HepG2 (cell line): ENCODE measurements around the gene GPR31. TPM values are rescaled to one million over a fixed set of nuclear protein-coding genes. Genes with fewer than 3 reads are reported as not detected.

Source experiments
- ATAC-seq: fragments of 200-7000 bp; cut with Tn5 transposase; 3 replicates; pipeline ENCODE4 v1.9.1; 2020; ENCODE audit warnings: mild to moderate bottlenecking, moderate library complexity
- BruUV-seq: library from RNA; stranded (reverse); fragments of 400-500 nt; replicated peaks from 2 replicates; lab custom pipeline; 2021; lab: Mats Ljungman, UMichigan
- CTCF ChIA-PET: fragments of 300-600 bp; formaldehyde crosslinking; extraction: SDS; loops from one replicate; lab custom pipeline; 2021; ENCODE audit warnings: low total read pairs, inconsistent platforms, low intra/inter-chr PET ratio; lab: Yijun Ruan, JAX
- POLR2A ChIA-PET: fragments of 350-600 bp; sonication (Branson Sonifier 250); formaldehyde crosslinking; loops from one replicate; lab custom pipeline; 2020; ENCODE audit warnings: antibody characterized with exemption, inconsistent platforms; lab: Yijun Ruan, JAX
- DNase-seq: peaks from one replicate; pipeline ENCODE4 v3.0.0-alpha.2; 2015; ENCODE audit warnings: low spot score
- FAIRE-seq: peaks from 3 replicates; lab custom pipeline; 2011; peaks lifted over from hg19 to GRCh38; lab: Jason Lieb, UNC
- H2AFZ ChIP-seq: one replicate; pipeline ENCODE4 v1.6.1; 2011; ENCODE audit warnings: low read length, inconsistent platforms
- H3K27ac ChIP-seq: fragments of 300-600 bp; 3 replicates; pipeline ENCODE4 v1.8.0; 2011; ENCODE audit warnings: mixed run types, mild to moderate bottlenecking, mixed read lengths, low read length, inconsistent platforms; ENCODE audit not compliant: insufficient read depth; ENCODE audit errors: extremely low read length
- H3K27me3 ChIP-seq, 2 experiments: fragments of 200-600 bp in 1 of 2; 2 replicates in 1 of 2; 3 replicates in 1 of 2; pipeline versions ENCODE4 v1.6.0 to v1.8.0; 2011; ENCODE audit warnings: low read length in 2 of 2, mild to moderate bottlenecking in 2 of 2, moderate library complexity in 2 of 2, inconsistent platforms in 1 of 2; ENCODE audit not compliant: insufficient read depth in 2 of 2, control insufficient read depth in 1 of 2
- H3K36me3 ChIP-seq, 2 experiments: fragments of 200-600 bp in 1 of 2; replicated peaks in 1 of 2; 2 replicates in 1 of 2; 3 replicates in 1 of 2; pipeline versions ENCODE4 v1.5.1 to v1.8.0; 2011; ENCODE audit warnings: low read length in 2 of 2, inconsistent platforms in 1 of 2; ENCODE audit not compliant: insufficient read depth in 2 of 2, control insufficient read depth in 1 of 2
- H3K4me1 ChIP-seq: 2 replicates; pipeline ENCODE4 v1.5.1; 2012; ENCODE audit warnings: low read length, inconsistent platforms; ENCODE audit not compliant: insufficient read depth
- H3K4me2 ChIP-seq: 2 replicates; pipeline ENCODE4 v1.6.0; 2011; ENCODE audit warnings: low read depth, low read length, inconsistent platforms
- H3K4me3 ChIP-seq, 3 experiments: fragments of 200-600 bp in 1 of 3; sonication (generic), shearing (Covaris generic) in 1 of 3; replicated peaks in 1 of 3; 2 replicates each; pipeline ENCODE4 v1.5.1; 2011 to 2016; ENCODE audit warnings: low read length in 3 of 3, inconsistent platforms in 2 of 3, low read depth in 2 of 3, mild to moderate bottlenecking in 2 of 3, control low read depth in 1 of 3, mixed read lengths in 1 of 3; ENCODE audit not compliant: insufficient read depth in 1 of 3
- H3K79me2 ChIP-seq: one replicate; pipeline ENCODE4 v1.6.1; 2011; ENCODE audit warnings: low read length, inconsistent platforms; ENCODE audit not compliant: insufficient read depth
- H3K9ac ChIP-seq: 2 replicates; pipeline ENCODE4 v1.6.0; 2011; ENCODE audit warnings: mild to moderate bottlenecking, low read depth, low read length, inconsistent platforms; ENCODE audit not compliant: insufficient read depth
- H3K9me3 ChIP-seq: 2 replicates; pipeline ENCODE4 v1.5.1; 2012; ENCODE audit warnings: mild to moderate bottlenecking, low read length
- H4K20me1 ChIP-seq: 2 replicates; pipeline ENCODE4 v1.6.0; 2011; ENCODE audit warnings: inconsistent platforms, mild to moderate bottlenecking, low read length, moderate library complexity; ENCODE audit not compliant: insufficient read depth
- ATRX ChIP-seq: sonication (generic); formaldehyde crosslinking; IDR thresholded peaks from 2 replicates; pipeline ENCODE4 v1.4.0; 2020; ENCODE audit warnings: missing genetic modification reagents, borderline replicate concordance
- CENPX ChIP-seq: sonication (generic); formaldehyde crosslinking; IDR thresholded peaks from 2 replicates; pipeline ENCODE4 v1.9.0; 2021; ENCODE audit warnings: mild to moderate bottlenecking, missing genetic modification reagents, moderate library complexity
- DMTF1 ChIP-seq: sonication (generic); formaldehyde crosslinking; IDR thresholded peaks from 2 replicates; pipeline ENCODE4 v1.4.0; 2020; ENCODE audit warnings: mild to moderate bottlenecking, missing genetic modification reagents
- FOXO4 ChIP-seq: sonication (generic); formaldehyde crosslinking; conservative IDR thresholded peaks from 2 replicates; pipeline ENCODE4 v1.8.1; 2023; ENCODE audit warnings: missing genetic modification reagents
- HINFP ChIP-seq: sonication (generic); formaldehyde crosslinking; IDR thresholded peaks from 2 replicates; pipeline ENCODE4 v1.4.0; 2020; ENCODE audit warnings: low read depth, mild to moderate bottlenecking, missing genetic modification reagents
- IKZF4 ChIP-seq: sonication (generic); formaldehyde crosslinking; IDR thresholded peaks from 2 replicates; pipeline ENCODE4 v1.5.1; 2020; ENCODE audit warnings: borderline replicate concordance, mild to moderate bottlenecking, low read depth, missing genetic modification reagents; ENCODE audit errors: not compliant biosample characterization
- MTF1 ChIP-seq: sonication (generic); formaldehyde crosslinking; IDR thresholded peaks from 2 replicates; pipeline ENCODE4 v1.5.0; 2020; ENCODE audit warnings: missing genetic modification reagents
- NRL ChIP-seq: sonication (generic); formaldehyde crosslinking; IDR thresholded peaks from 2 replicates; pipeline ENCODE4 v1.5.0; 2020; ENCODE audit warnings: missing genetic modification reagents, mild to moderate bottlenecking, moderate library complexity, borderline replicate concordance
- POGZ ChIP-seq: sonication (generic); formaldehyde crosslinking; IDR thresholded peaks from 2 replicates; pipeline ENCODE4 v1.4.0; 2020; ENCODE audit warnings: mild to moderate bottlenecking, missing genetic modification reagents
- ZNF326 ChIP-seq: sonication (generic); formaldehyde crosslinking; IDR thresholded peaks from 2 replicates; pipeline ENCODE4 v1.4.0; 2020; ENCODE audit warnings: missing genetic modification reagents, borderline replicate concordance
- ZNF746 ChIP-seq: sonication (generic); formaldehyde crosslinking; IDR thresholded peaks from 2 replicates; pipeline ENCODE4 v1.8.0; 2022; ENCODE audit warnings: mild to moderate bottlenecking, missing genetic modification reagents
- ZNF749 ChIP-seq: sonication (generic); formaldehyde crosslinking; IDR thresholded peaks from 2 replicates; pipeline ENCODE4 v1.8.0; 2022; ENCODE audit warnings: mild to moderate bottlenecking, missing genetic modification reagents, moderate library complexity, borderline replicate concordance
- WGBS: methylation state at CpG from one replicate; pipeline ENCODE4 v1.1.6; 2017; ENCODE audit warnings: low lambda C conversion rate; 5-methylcytosine and 5-hydroxymethylcytosine counted together
- in situ Hi-C: cut with HindIII; loops from 2 replicates; pipeline ENCODE4 v1.10.0; 2017; ENCODE audit warnings: low pct_unique_long_range_greater_than_20kb; ENCODE audit not compliant: extremely low pct_ligation_motif_present
- intact Hi-C: fragments of 100-400 bp; cut with micrococcal nuclease; formaldehyde crosslinking; loops from one replicate; pipeline ENCODE4 v1.10.0; 2022; ENCODE audit not compliant: unreplicated experiment
- polyA plus RNA-seq, 8 experiments: library from polyadenylated mRNA; depleted of rRNA in 3 of 8; stranded (reverse) in 7 of 8; unstranded in 1 of 8; fragments of >200 nt; fragmentation: Illumina TruSeq in 4 of 8; extraction: Trizol in 4 of 8; gene quantifications; 2 replicates each; pipeline versions ENCODE4 v1.2.1 to v1.2.3, GENCODE V29; 2011 to 2016; ENCODE audit warnings: low read depth in 4 of 8, missing spikeins in 1 of 8, mixed read lengths in 1 of 8; ENCODE audit not compliant: insufficient read depth in 1 of 8
- total RNA-seq, 5 experiments: library from RNA; depleted of rRNA; stranded (reverse); fragments of >200 nt; fragmentation: Illumina TruSeq; extraction: Trizol; gene quantifications; 2 replicates each; pipeline ENCODE4 v1.2.3, GENCODE V29; 2016; ENCODE audit warnings: low read depth in 1 of 5
- TF ChIP-seq, protein P1 (sequence below): sonication (generic); formaldehyde crosslinking; conservative IDR thresholded peaks from 2 replicates; pipeline ENCODE4 v1.8.0; 2022; ENCODE audit warnings: mild to moderate bottlenecking, moderate library complexity, missing genetic modification reagents

GPR31 gene
- total and polyA plus RNA-seq, 2 of the 13 experiments (the other 11 are each of a cell fraction or from before 2014, with no cell fraction given) = not detected

DNA sequence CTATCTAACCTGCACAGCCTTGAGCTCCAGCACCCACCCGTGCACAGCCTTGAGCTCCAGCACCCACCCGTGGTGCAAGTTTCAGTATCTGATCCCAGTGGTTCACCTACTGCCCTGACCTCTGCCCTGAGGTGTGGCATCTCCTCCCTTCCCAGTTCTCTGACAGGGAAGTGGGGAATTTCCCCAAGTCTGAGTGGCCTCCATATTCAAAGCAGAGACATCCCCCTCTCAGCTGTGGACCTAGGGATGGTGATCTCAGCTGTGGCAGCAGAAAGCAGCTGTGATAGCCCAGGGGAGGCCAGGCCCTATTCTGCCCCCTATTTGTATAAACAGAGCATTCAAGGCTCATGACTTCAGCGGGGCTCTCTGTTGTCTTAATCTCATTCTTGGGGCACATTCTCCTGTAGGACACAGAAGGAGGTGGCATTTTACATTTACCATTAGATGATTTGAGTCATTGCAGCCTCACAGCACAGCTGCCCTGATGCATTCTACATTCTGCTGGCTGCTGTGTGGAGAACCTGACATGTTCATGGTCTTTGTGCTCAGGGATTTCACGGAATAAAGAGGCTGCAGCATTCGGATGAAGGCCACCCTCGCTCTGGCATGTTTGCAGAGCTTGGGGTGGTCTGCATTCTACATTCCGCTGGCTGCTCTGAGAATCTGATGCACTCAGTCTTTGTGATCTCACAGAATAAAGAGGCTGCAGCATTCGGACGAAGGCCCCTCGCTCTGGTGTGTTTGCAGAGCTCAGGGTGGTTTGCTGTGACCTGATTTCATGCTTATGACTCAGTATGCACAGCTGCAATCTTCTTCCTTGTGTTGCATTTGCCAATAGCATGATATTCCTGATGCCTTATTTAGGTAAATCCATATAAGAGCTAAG, 16.9 kb downstream of the GPR31 start (continued):
- no peak for TF ChIP-seq FOXO4 (CRISPR knock-in tag)
- no peak for TF ChIP-seq MTF1 (CRISPR knock-in tag)
- TF ChIP-seq IKZF4 = no peak
- TF ChIP-seq ZNF746 (CRISPR knock-in tag) = 0 out of 2 replicates have a peak, but pooled peaks have one; percentile 20
- TF ChIP-seq ZNF749 (CRISPR knock-in tag) = no peak
- TF ChIP-seq POGZ (CRISPR knock-in tag) = no peak; the same call in 1 of the 2 replicates
- TF ChIP-seq, protein P1, sequence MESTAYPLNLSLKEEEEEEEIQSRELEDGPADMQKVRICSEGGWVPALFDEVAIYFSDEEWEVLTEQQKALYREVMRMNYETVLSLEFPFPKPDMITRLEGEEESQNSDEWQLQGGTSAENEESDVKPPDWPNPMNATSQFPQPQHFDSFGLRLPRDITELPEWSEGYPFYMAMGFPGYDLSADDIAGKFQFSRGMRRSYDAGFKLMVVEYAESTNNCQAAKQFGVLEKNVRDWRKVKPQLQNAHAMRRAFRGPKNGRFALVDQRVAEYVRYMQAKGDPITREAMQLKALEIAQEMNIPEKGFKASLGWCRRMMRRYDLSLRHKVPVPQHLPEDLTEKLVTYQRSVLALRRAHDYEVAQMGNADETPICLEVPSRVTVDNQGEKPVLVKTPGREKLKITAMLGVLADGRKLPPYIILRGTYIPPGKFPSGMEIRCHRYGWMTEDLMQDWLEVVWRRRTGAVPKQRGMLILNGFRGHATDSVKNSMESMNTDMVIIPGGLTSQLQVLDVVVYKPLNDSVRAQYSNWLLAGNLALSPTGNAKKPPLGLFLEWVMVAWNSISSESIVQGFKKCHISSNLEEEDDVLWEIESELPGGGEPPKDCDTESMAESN = no peak; the same call in 1 of the 2 replicates

- DNase-seq = no peak
- H3K36me3 ChIP-seq = peaks cover 12 to 18% of the 10 kb centered on the region in 2 experiments
- H3K9me3 ChIP-seq = no peaks in the 10 kb centered on the region
- no peaks in the 10 kb centered on the region for H4K20me1 ChIP-seq
- no peaks in the 10 kb centered on the region for H3K79me2 ChIP-seq
- H3K4me3 ChIP-seq = no peak overlapping the region
- no peak overlapping the region for H2AFZ ChIP-seq
- no peak for ATAC-seq
- POLR2A ChIA-PET = interaction anchor here (2.7 to 3.1 kb wide), 2 partner anchors 9 to 17 kb away, joined by 11 to 33 read pairs; partner anchors contain the start of gene CCR6
- in situ Hi-C loops = loop anchor here (5.0 to 25.0 kb wide), 2 partner anchors 127 to 362 kb away; no protein-coding TSS in a partner anchor
- 93% methylated on average over 4 of the region's 4 CpGs for WGBS
- no peak overlapping the region for H3K27ac ChIP-seq
- H3K4me1 ChIP-seq = peaks cover 37% of the 10 kb centered on the region
- peaks cover 6 to 21% of the 10 kb centered on the region in 2 experiments; a peak in 3 of 5 replicates for H3K27me3 ChIP-seq
- H3K4me2 ChIP-seq = no peak overlapping the region
- no TSS peak for BruUV-seq
- no peak overlapping the region for H3K9ac ChIP-seq
- FAIRE-seq = no peak
- intact Hi-C loops = loop anchor here (5.0 kb wide), 1 partner anchor 92 kb away; no protein-coding TSS in a partner anchor
- CTCF ChIA-PET = interaction anchor here (3.6 kb wide), 1 partner anchor 20 kb away, joined by 28 read pairs; no protein-coding TSS in a partner anchor
- TF ChIP-seq ZNF326 (CRISPR knock-in tag) (no peak), ATRX (CRISPR knock-in tag) (no peak), DMTF1 (CRISPR knock-in tag) (no peak), CENPX (CRISPR knock-in tag) (no peak), HINFP (CRISPR knock-in tag) (no peak), NRL (CRISPR knock-in tag) (no peak)
Measured at GRCh38 chr6:167139761-167140160, 18.0 kb downstream of the GPR31 start.
